HG03175 (cell line): ENCODE measurements around the gene FALEC.
"Not testable (repeated sequence)": the region's sequence is repeated elsewhere in the genome, so short reads cannot be mapped to it uniquely, and the experiment has no call there.

Experiments
- ATAC-seq: cut with Tn5 transposase; IDR thresholded peaks from one replicate; pipeline ENCODE4 v1.9.1; 2021; ENCODE audit warnings: mild to moderate bottlenecking, moderate library complexity; ENCODE audit not compliant: unreplicated experiment

FALEC gene

GRCh38 chr1:150573648-150574071 lies 58.1 kb downstream of the FALEC start:
- ATAC-seq = not testable (repeated sequence)

DNA sequence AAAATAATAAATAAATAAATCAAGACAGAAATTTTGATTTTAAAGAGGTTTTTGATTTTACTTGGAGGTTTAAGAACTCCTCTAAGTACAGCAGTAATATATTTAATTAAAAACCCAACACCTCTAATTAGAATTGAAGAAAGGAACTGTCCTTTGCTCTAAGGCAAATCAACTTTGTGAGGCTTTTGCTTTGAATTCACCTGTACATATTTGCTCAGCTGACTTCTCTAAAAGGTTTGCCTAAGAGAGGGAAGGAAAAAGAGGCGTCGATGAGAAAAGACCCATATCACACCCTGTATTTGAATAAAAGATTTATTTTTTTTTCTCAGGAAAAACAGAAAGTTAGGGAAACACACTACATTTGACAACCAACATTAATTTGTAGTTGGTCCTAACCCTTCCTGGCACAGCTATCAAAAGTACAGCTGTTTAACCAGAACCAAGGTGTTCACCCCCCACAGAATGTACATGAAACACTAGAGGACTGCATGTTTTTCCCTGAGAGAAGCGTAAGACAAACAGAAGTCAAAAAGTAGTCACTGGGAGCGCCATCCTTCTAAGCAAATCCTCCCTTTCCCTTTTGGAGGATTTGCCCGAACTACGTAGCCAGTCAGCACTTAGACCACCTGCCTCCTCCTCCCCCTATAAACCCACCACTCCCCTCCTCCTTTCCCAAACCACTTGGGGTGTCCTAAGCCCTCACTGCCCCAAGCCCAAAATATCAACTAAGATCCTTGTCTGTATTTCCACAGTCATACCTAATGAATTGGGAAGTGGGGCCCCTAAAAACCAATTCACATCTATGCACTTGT lies 58.9 kb downstream of the FALEC start:
- ATAC-seq = no peak

DNA sequence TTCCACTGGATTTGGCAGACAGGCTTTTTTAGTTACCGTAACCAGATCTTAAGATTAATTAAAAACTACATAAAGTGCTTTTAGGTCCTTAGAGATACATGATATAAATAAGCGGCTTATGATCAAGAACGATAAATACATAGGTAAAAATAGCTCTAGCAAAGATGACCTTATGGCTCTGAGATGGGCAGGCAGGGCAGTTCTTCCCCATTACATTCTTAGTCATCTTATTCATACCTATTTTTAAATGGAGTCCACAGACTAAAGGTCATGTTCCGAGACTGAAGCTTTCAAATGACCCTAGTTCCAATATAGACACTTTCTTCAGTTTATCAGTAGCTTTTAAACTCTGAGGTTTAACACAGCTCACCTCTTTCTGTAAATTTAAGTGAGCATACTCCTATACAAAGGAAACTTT lies 59.5 kb downstream of the FALEC start:
- no peak for ATAC-seq

GRCh38 chr1:150575518-150576366 lies 60.2 kb downstream of the FALEC start:
- no peak for ATAC-seq

DNA sequence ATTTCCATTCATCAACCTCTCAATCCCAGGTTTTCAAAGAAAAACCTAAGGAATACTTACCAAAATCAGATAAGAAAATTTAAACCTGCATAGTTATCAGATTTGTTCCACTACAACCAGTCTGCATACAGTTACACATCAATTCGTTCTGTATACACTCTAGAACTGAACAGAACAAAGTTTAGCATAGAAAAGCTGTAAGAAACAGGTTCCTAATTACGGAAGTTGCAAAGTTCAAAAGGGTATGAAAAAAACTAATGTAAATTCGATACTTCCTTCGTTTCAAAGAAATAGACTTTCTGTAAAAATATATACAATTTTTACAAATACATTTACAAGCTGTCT lies 60.8 kb downstream of the FALEC start:
- ATAC-seq = no peak

- ATAC-seq = no peak
These were observed 61.4 kb downstream of the FALEC start for GRCh38 chr1:150576794-150577556.

- ATAC-seq = no peak
These were observed 62.2 kb downstream of the FALEC start for GRCh38 chr1:150577557-150578271.

DNA sequence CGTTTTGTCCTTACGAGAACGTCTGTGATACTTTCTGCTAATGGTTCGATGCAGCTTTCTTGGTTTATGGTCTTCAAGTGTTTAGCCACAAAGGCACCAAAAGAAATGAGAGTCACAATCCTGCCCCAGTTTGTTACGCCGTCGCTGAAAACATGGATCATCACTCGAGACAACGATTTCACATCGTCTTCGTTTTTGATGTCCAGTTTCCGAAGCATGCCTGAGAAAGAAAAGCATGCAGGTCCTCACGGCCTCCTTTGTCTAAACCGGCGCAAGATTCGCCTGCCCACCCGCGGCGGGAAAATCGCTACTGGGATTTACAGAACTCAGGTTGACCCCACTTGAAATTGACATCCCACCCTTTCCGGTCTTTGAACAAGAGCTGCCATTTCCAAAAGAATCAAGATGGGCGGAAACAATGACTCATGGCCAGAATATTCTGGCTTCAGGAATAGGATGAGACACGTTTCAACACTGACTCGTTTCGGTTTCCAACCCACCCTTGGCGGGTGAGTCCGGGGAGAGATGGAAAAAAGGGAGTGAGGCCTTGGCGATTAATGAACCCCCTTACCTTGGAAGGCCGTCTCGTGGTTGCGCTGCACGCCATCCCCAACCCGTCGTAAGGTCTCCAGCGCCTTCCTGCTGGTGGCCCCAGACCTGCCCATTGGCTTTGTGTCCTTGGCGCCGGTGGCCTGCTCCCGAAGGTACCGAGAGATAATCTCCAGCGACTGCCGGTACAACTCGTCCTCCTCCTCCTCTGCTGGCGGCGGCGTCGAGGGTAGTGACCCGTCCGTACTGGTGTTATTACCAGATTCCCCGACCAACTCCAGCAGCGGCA lies 62.9 kb downstream of the FALEC start:
- no peak for ATAC-seq

DNA sequence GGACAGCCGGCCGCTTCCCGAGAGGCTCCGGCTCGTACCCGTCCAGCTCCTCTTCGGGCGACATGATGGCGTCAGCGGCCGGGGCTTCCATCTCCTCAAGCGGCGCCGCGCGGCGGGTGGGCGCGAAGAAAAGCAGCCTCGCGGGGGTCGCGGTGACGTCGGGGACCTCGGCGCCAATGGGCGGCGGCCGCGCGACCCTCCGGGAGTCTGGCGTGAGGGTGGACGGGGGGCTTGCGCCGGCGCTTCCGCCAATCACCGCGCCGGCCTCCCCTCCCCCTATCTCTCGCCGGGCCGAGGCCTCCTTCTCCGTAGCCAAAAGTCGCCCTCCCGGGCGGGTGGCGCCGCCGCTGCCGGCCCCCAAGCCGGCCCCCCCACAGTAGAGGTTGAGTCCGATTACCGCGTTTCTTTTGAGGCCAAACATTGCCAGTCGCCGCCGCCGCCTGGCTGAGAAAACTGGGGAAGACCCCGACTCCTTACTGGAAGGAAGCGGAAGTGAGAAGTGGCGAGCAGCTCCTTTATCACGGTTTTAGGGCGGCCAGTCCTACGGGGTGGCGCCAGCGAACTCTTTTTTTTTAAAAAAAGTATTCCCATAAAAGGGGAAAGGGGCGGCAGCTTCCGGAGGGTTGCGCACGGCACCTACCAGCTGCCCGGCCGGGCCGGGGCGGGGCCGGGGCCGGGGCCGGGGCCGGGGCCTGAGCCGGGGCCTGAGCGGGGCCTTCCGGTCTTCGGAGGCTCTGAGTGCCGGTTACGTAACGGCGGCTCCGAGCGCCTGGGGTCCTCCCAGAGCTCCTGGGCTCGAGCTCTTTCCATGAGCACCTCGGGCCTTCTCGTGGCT lies 63.8 kb downstream of the FALEC start, which contains the start of gene MCL1:
Gene MCL1, minus strand, starts transcription at position 501 of the 835 bp plus-strand sequence. Its CDS starts 80 bp downstream, at position 421.
- ATAC-seq = peak; percentile 84

GRCh38 chr1:150579945-150580642 lies 64.5 kb downstream of the FALEC start:
- ATAC-seq = no peak

DNA sequence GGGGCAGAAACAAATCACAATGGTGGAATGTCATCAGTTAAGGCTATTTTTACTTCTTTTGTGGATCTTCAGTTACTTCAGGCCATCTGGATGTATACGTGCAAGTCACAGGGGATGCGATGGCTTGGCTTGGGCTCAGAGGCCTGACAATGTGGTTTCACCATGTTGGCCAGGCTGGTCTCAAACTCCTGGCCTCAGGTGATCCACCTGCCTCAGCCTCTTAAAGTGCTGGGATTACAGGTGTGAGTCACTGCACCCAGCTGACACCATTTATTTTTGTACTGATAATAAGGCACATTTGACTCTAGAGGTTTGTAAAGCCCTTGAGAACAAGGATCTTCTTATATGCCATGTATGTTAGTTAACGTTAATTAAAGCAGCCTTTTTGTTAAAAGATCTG lies 65.4 kb downstream of the FALEC start:
- ATAC-seq = not testable (repeated sequence)

- ATAC-seq = not testable (repeated sequence)
These were observed 65.9 kb downstream of the FALEC start for GRCh38 chr1:150581437-150581836.

DNA sequence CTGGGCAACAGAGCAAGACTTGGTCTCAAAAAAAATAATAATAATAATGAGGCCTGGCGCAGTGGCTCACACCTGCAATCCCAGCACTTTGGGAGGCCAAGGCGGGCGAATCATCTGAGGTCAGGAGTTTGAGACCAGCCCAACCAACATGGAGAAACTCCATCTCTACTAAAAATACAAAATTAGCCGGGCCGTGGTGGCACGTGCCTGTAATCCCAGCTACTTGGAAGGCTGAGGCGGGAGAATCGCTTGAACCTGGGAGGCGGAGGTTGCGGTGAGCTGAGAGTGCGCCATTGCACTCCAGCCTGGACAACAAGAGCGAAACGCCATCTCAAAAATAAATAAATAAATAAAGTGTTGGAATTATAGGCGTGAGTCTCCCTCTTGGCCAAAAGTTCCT lies 66.4 kb downstream of the FALEC start:
- ATAC-seq = not testable (repeated sequence)

DNA sequence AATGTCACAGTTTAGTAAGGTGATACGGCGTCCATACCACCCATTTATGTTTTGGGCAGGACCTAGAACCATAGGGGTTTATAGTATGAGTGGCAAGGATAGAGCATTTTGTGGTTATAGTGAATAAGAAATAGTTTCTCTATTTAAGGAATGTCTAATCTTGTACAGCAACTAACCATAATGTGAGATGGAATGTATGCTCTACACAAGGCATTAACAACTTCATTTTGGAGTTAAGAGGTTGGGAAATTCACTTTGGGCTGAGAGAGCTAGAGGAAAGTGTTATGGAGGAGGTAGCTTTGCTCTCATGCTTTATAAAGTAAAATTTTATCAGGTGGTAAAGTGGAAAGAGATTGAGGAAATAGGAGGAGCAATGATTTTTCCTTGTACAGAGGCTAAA lies 66.8 kb downstream of the FALEC start:
- no peak for ATAC-seq
